D721Med (cell line): ENCODE data around the gene KCNG2.

Source experiments
- DNase-seq: peaks from one replicate; pipeline ENCODE4 v3.0.0; 2011; ENCODE audit warnings: low spot score; ENCODE audit not compliant: insufficient read length
- FAIRE-seq: peaks from 2 replicates; lab custom pipeline; 2011; peaks lifted over from hg19 to GRCh38; lab: Jason Lieb, UNC
- CTCF ChIP-seq: IDR thresholded peaks from 2 replicates; pipeline ENCODE4 v1.5.1; 2012; ENCODE audit warnings: mild to moderate bottlenecking, control low read depth; ENCODE audit not compliant: insufficient read depth; ENCODE audit errors: missing control alignments

The KCNG2 gene

GRCh38 chr18:79753391-79753851 lies 44.3 kb upstream of the KCNG2 start:
- DNase-seq (no peak), FAIRE-seq (no peak)
- no peak for TF ChIP-seq CTCF

GRCh38 chr18:79754022-79754761 lies 43.5 kb upstream of the KCNG2 start:
- no peak for TF ChIP-seq CTCF
- no peak for DNase-seq
- no peak for FAIRE-seq

- DNase-seq, result no peak
- no peak for TF ChIP-seq CTCF
- no peak for FAIRE-seq
Measured at GRCh38 chr18:79754831-79755351, 42.8 kb upstream of the KCNG2 start.

GRCh38 chr18:79755496-79756142 lies 42.1 kb upstream of the KCNG2 start:
- no peak for FAIRE-seq
- no peak for TF ChIP-seq CTCF
- no peak for DNase-seq

- no peak for DNase-seq
- FAIRE-seq, result no peak
- no peak for TF ChIP-seq CTCF
Measured at GRCh38 chr18:79756143-79756500, 41.6 kb upstream of the KCNG2 start.

- FAIRE-seq (peak; percentile 89), DNase-seq (no peak)
- TF ChIP-seq CTCF, result no peak
Measured at GRCh38 chr18:79756826-79757225, 40.9 kb upstream of the KCNG2 start.

GRCh38 chr18:79760348-79760747 lies 37.4 kb upstream of the KCNG2 start:
- TF ChIP-seq CTCF, result no peak

More at GRCh38 chr18:79760348-79760747, 37.4 kb upstream of the KCNG2 start:
- FAIRE-seq (peak; percentile 92), DNase-seq (no peak)
